HG03520 (cell line): ENCODE measurements around the gene SCFD1.
"Not testable (repeated sequence)": the region's sequence is repeated elsewhere in the genome, so short reads cannot be mapped to it uniquely, and the experiment has no call there.

ENCODE experiments used
- ATAC-seq: cut with Tn5 transposase; IDR thresholded peaks from one replicate; pipeline ENCODE4 v1.9.1; 2021; ENCODE audit warnings: mild to moderate bottlenecking, moderate library complexity; ENCODE audit not compliant: unreplicated experiment

The SCFD1 gene

GRCh38 chr14:30669594-30669993, 47.5 kb downstream of the SCFD1 start:
- ATAC-seq = no peak

GRCh38 chr14:30673071-30673470, 51.0 kb downstream of the SCFD1 start:
- no peak for ATAC-seq

GRCh38 chr14:30678926-30679431, 56.9 kb downstream of the SCFD1 start:
- no peak for ATAC-seq

- ATAC-seq = no peak
Observed at GRCh38 chr14:30680036-30680435, 57.9 kb downstream of the SCFD1 start.

- ATAC-seq = not testable (repeated sequence)
Observed at GRCh38 chr14:30680776-30681175, 58.7 kb downstream of the SCFD1 start.

- no peak for ATAC-seq
Observed at GRCh38 chr14:30681752-30682355, 59.7 kb downstream of the SCFD1 start.

- not testable (repeated sequence) for ATAC-seq
Observed at GRCh38 chr14:30690487-30691355, 68.6 kb downstream of the SCFD1 start.

GRCh38 chr14:30691751-30692398, 69.8 kb downstream of the SCFD1 start:
- ATAC-seq = no peak

GRCh38 chr14:30692669-30693068, 70.5 kb downstream of the SCFD1 start:
- no peak for ATAC-seq

GRCh38 chr14:30698463-30698862, 76.3 kb downstream of the SCFD1 start:
- ATAC-seq = no peak

GRCh38 chr14:30706704-30707103, 84.6 kb downstream of the SCFD1 start:
- ATAC-seq = no peak

- no peak for ATAC-seq
Observed at GRCh38 chr14:30708157-30708556, 86.0 kb downstream of the SCFD1 start.

- ATAC-seq = no peak
Observed at GRCh38 chr14:30709201-30709600, 87.1 kb downstream of the SCFD1 start.

- ATAC-seq = no peak
Observed at GRCh38 chr14:30710876-30711275, 88.8 kb downstream of the SCFD1 start.

- ATAC-seq = no peak
Observed at GRCh38 chr14:30719137-30719536, 97.0 kb downstream of the SCFD1 start.

- no peak for ATAC-seq
Observed at GRCh38 chr14:30725763-30726162, 103.6 kb downstream of the SCFD1 start.

GRCh38 chr14:30728471-30728870, 106.4 kb downstream of the SCFD1 start:
- no peak for ATAC-seq

- no peak for ATAC-seq
Observed at GRCh38 chr14:30737916-30738315, 115.8 kb downstream of the SCFD1 start.

GRCh38 chr14:30738978-30739377, 116.9 kb downstream of the SCFD1 start:
- ATAC-seq = no peak

- ATAC-seq = no peak
Observed at GRCh38 chr14:30748343-30748742, 126.2 kb downstream of the SCFD1 start.

- ATAC-seq = no peak
Observed at GRCh38 chr14:30751646-30752416, 129.7 kb downstream of the SCFD1 start.
